Measurements from ENCODE around the gene FBH1.
A peak's percentile ranks its signal among the peaks of the same experiment; 100 is the strongest.
"Not testable (repeated sequence)": the region's sequence is repeated elsewhere in the genome, so short reads cannot be mapped to it uniquely, and the experiment has no call there.

FBH1 gene

GRCh38 chr10:5889624-5890451 is at the start of gene FBH1, which contains the start of gene ANKRD16:
Gene FBH1 (plus strand): TSS chr10:5890243. CDS start chr10:5890346, 103 bp downstream.
Gene ANKRD16 (minus strand): TSS chr10:5889893. CDS start chr10:5889354, 539 bp downstream.
- DNase-seq (ENCODE audit: low spot score), result peak; percentile 100

- DNase-seq (ENCODE audit: low spot score), result no peak
Measured at GRCh38 chr10:5840314-5841307, 49.4 kb upstream of the FBH1 start.

- DNase-seq (ENCODE audit: low spot score), result no peak
Measured at GRCh38 chr10:5841965-5842364, 48.1 kb upstream of the FBH1 start.

DNA sequence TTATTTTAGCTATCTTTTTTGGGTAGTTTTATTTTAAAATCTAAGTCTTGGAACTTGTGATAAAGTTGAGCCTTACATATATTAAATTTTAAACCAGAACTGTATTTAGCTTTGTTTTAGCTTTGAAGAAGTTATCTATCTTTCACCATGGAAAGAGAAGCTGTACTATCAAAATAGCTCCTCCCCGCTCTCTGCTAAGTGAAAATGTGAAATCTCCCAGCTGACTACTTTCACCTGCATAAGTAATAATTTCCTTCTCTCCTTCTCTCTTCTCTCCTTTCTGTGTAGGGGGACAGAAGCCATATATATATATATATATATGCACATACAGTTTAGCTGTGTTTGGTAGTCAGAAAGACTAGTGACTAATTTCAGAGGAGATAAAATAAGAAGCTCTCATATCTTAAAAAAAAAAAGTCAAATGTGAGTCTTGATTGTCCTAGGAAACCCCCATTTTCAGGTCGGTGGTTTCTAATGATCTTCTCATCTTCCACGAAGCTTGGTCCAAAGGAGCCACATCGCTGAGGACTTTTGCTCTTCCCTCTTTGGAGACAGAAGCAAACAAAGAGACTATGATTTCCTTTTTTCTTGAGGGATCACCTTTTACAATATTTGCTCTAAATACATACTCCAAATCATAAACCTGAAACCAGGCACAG is 46.2 kb upstream of the FBH1 start:
- DNase-seq (ENCODE audit: low spot score), result no peak

DNA sequence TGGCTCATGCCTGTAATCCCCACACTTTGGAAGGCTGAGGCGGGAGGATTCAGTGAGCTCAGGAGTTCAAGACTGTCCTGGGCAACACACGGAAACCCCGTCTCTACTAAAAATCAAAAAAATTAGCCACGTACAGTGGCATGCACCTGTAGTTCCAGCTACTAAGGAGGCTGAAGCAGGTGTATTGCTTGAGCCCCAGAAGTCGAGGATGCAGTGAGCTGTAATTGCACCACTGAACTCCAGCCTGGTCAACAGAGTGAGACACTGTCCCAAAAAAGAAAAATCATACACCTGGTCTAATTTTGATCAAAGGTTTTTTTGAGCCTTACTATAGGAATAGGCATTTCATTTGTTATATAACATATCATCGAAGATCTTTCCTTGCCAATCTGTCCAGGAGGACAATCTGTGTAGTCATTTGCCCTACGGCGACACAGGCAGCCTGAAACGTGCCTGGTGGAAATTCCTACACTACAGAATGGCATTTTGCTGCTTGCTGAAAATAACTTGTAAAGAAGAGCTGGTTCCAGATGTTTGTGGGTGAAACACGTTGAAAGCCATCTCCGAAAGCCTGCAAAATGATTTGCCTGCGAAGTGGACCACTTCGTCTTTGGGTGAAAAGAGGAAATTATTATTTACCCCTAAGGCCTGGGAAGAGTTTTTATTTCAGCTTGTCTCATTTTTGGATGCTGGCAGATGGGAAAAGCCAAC is 45.5 kb upstream of the FBH1 start:
- no peak for DNase-seq (ENCODE audit: low spot score)

DNA sequence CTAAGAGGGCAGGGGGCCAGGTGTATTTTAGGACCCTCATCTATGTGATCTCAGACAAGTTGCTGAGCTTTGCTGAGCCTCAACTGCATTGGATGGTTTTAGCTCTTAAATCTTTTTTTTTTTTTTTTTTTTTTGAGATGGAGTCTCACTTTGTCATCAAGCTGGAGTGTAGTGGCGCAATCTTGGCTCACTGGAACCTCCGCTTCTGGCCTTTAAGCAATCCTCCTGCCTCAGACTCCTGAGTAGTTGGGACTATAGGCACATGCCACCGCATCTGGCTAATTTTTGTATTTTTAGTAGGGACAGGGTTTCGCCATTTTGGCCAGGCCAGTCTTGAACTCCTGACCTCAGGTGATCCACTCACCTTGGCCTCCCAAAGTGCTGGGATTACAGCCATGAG is 43.4 kb upstream of the FBH1 start:
- DNase-seq (ENCODE audit: low spot score), result not testable (repeated sequence)

GRCh38 chr10:5854131-5854475 is 35.9 kb upstream of the FBH1 start:
- DNase-seq (ENCODE audit: low spot score), result no peak

DNA sequence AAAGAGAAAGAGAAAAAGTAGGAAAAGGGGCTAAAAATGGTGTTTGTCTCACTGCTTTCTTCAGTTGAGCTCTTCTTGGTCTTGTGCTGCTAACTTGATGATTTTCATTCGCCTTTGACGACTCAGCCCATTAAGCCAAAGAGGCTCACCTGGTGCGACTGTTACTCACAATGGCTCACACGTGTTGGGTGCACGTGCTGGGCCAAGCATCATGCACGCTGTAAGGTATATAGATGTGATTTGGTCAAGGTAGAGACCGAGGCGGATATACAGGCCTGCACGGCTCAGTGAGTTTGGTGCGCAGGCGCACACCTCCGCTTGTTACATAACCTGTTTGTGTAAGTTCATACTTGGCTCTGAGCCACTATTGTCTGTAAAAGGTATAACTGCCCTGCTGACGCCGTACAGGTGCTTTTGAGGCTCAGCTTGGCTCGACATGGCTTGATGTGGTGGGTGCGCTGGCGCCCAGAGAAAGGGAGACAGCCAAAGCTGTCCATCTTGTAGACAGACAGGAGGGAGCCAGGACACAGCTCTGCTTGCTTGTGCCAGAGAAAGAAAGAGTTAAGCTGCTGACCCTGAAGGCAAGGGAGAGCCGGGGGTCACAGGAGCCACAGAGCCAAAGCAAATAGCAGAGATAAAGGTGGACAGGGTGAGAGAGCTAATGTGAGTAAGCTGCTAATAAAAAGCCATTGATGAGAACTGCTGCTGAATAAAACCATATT is 33.9 kb upstream of the FBH1 start:
- DNase-seq (ENCODE audit: low spot score), result no peak

DNA sequence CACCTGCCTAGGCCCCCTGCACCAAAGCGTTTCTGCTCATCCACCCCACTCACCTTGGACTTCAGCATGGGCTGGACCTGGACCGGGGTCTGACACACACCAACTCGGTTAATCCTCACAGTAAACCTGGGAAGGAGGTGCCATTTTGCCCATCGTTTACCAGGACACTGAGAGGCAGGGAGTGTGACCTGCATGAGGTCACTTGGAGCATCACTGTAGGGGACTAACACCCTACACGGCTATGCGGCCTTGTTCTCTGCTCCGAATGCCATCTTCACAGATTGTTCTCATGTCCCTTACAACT is 33.4 kb upstream of the FBH1 start:
- DNase-seq (ENCODE audit: low spot score), result no peak

GRCh38 chr10:5858811-5859210 is 31.2 kb upstream of the FBH1 start:
- no peak for DNase-seq (ENCODE audit: low spot score)

GRCh38 chr10:5860066-5860465 is 30.0 kb upstream of the FBH1 start:
- no peak for DNase-seq (ENCODE audit: low spot score)

- no peak for DNase-seq (ENCODE audit: low spot score)
Measured at GRCh38 chr10:5862360-5862961, 27.6 kb upstream of the FBH1 start.

- DNase-seq (ENCODE audit: low spot score), result not testable (repeated sequence)
Measured at GRCh38 chr10:5862981-5863685, 26.9 kb upstream of the FBH1 start.

GRCh38 chr10:5866451-5867081 is 23.5 kb upstream of the FBH1 start:
- not testable (repeated sequence) for DNase-seq (ENCODE audit: low spot score)

GRCh38 chr10:5867091-5867615 is 22.9 kb upstream of the FBH1 start:
- DNase-seq (ENCODE audit: low spot score), result not testable (repeated sequence)

- DNase-seq (ENCODE audit: low spot score), result not testable (repeated sequence)
Measured at GRCh38 chr10:5868383-5868782, 21.7 kb upstream of the FBH1 start.

DNA sequence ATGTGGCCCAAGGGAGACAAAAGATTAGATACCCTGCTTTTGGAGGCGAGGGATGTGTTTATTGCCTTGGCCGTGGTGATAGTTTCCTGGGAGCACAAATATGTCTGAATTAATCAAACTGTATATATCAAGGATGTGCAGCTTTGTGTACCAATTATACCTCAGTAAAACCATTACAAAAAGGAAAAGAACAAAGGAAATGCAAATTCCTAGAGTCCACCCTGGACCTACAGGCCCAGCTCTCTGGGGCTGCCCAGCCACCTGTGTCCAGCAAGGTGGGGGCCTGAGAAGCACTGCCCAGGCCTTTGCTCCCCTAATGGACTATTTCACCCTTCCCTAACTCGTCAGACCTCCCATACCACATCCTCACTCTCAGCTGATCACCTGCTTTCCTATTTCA is 20.9 kb upstream of the FBH1 start:
- no peak for DNase-seq (ENCODE audit: low spot score)

DNA sequence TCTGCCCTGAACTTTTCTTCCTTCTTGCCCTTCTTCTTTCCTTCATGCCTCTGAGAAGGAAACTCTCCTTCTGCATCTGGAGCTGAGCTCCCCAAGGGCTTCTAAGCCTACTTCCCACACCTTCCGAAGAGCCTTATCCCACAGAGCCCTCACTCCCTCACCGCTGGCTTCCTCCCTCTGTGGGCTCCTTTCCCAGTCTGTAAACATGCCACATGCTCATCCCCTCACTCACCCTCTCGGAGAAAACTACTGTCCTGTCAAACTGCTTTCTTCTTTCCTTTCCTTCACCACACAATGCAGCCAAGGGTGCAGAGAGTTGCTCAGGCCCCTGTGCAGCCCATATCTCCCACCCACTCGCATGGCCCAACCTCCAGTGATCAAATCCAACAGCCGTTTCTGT is 18.4 kb upstream of the FBH1 start:
- DNase-seq (ENCODE audit: low spot score), result peak; percentile 61

DNA sequence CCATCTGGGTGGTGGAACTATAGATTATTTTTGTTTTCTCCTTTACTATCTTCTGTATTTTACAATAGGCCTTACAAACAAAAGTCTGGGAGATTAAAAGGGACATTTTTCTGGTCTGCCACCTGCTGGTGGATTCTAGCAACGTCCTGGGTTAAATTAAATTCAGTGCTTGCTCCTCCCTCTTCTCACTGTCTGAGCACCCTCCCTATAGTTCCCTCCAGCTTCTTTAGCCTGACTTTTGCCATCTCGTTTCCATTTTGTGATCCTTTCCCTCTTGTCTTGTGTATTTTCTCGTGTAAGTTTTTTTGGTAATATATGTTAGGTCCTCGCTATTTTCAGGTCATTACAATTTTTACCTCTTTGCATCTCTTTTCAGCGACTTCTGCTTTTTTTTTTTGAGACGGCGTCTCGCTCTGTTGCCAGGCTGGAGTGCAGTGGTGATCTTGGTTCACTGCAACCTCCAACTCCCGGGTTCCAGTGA is 16.5 kb upstream of the FBH1 start:
- DNase-seq (ENCODE audit: low spot score), result peak; percentile 79
